Subcutaneous abdominal adipose tissue (tissue), 5 donors: ENCODE results near the gene DYNC2LI1.

Experiments used
- H3K27ac ChIP-seq: one replicate; pipeline ENCODE4 v1.7.0; 2013; ENCODE audit warnings: low read depth, mild to moderate bottlenecking, inconsistent platforms, low read length, moderate library complexity
- H3K27me3 ChIP-seq, 5 donors: one replicate each; pipeline ENCODE4 v1.7.0; 2013; ENCODE audit warnings: low read length in 5 of 5, inconsistent platforms in 1 of 5; ENCODE audit not compliant: control insufficient read depth in 5 of 5, insufficient read depth in 4 of 5
- H3K36me3 ChIP-seq, 5 donors: one replicate each; pipeline ENCODE4 v1.7.0; 2013; ENCODE audit warnings: low read length in 5 of 5; ENCODE audit not compliant: control insufficient read depth in 5 of 5, insufficient read depth in 5 of 5
- H3K4me1 ChIP-seq, 5 donors: one replicate each; pipeline ENCODE4 v1.7.0; 2013; ENCODE audit warnings: low read length in 5 of 5, mild to moderate bottlenecking in 3 of 5, moderate library complexity in 1 of 5; ENCODE audit not compliant: control insufficient read depth in 5 of 5, insufficient read depth in 5 of 5
- H3K4me3 ChIP-seq, 5 donors: one replicate each; pipeline ENCODE4 v1.7.0; 2013; ENCODE audit warnings: low read length in 5 of 5, low read depth in 1 of 5
- H3K9ac ChIP-seq, 5 donors: one replicate each; pipeline ENCODE4 v1.7.0; 2013; ENCODE audit warnings: low read length in 5 of 5, mild to moderate bottlenecking in 4 of 5, moderate library complexity in 3 of 5
- H3K9me3 ChIP-seq, 5 donors: one replicate each; pipeline ENCODE4 v1.7.0; 2013; ENCODE audit warnings: low read length in 5 of 5; ENCODE audit not compliant: control insufficient read depth in 5 of 5
- donor health status: healthy.
- donor health status: healthy.
- donor health status: healthy.
- donor health status: healthy.
- donor health status: healthy.

The DYNC2LI1 gene

GRCh38 chr2:43839776-43840564 is 66.1 kb downstream of the DYNC2LI1 start:
- H3K4me3 ChIP-seq = no peak overlapping the region
- no peaks in the 10 kb centered on the region for H3K36me3 ChIP-seq
- H3K9me3 ChIP-seq = no peaks in the 10 kb centered on the region
- peaks cover 2 to 11% (median 7%) of the 10 kb centered on the region in 5 donors for H3K4me1 ChIP-seq
- no peak overlapping the region for H3K27ac ChIP-seq
- H3K27me3 ChIP-seq = no peaks in the 10 kb centered on the region
- H3K9ac ChIP-seq = no peak overlapping the region

GRCh38 chr2:43840965-43841364 is 67.1 kb downstream of the DYNC2LI1 start:
- Histone ChIP-seq H3K4me3 (no peak overlapping the region), H3K36me3 (no peaks in the 10 kb centered on the region), H3K9ac (no peak overlapping the region), H3K9me3 (no peaks in the 10 kb centered on the region), H3K27me3 (no peaks in the 10 kb centered on the region), H3K4me1 (peaks cover 0 to 11% (median 7%) of the 10 kb centered on the region in 5 donors), H3K27ac (no peak overlapping the region)

- Histone ChIP-seq H3K4me1 (peaks cover 0 to 11% (median 7%) of the 10 kb centered on the region in 5 donors), H3K36me3 (no peaks in the 10 kb centered on the region), H3K27ac (no peak overlapping the region), H3K9ac (no peak overlapping the region), H3K27me3 (no peaks in the 10 kb centered on the region), H3K9me3 (no peaks in the 10 kb centered on the region), H3K4me3 (no peak overlapping the region)
These were observed 68.4 kb downstream of the DYNC2LI1 start for GRCh38 chr2:43841949-43842865.

GRCh38 chr2:43842866-43843226 is 69.0 kb downstream of the DYNC2LI1 start:
- H3K27me3 ChIP-seq = no peaks in the 10 kb centered on the region
- H3K9ac ChIP-seq = no peak overlapping the region
- H3K9me3 ChIP-seq = no peaks in the 10 kb centered on the region
- no peaks in the 10 kb centered on the region for H3K36me3 ChIP-seq
- H3K4me1 ChIP-seq = peaks cover 0 to 11% (median 7%) of the 10 kb centered on the region in 5 donors
- H3K27ac ChIP-seq = no peak overlapping the region
- H3K4me3 ChIP-seq = no peak overlapping the region

- Histone ChIP-seq H3K36me3 (no peaks in the 10 kb centered on the region), H3K9ac (no peak overlapping the region), H3K4me3 (no peak overlapping the region), H3K27ac (no peak overlapping the region), H3K27me3 (no peaks in the 10 kb centered on the region), H3K4me1 (peaks cover 0 to 11% (median 7%) of the 10 kb centered on the region in 5 donors), H3K9me3 (no peaks in the 10 kb centered on the region)
These were observed 71.3 kb downstream of the DYNC2LI1 start for GRCh38 chr2:43845181-43845580.

- no peak overlapping the region for H3K27ac ChIP-seq
These were observed 72.4 kb downstream of the DYNC2LI1 start for GRCh38 chr2:43846140-43846793.

GRCh38 chr2:43848214-43848613 is 74.4 kb downstream of the DYNC2LI1 start:
- H3K9ac ChIP-seq = no peak overlapping the region
- H3K27me3 ChIP-seq = peaks cover 0 to 6% (median 0%) of the 10 kb centered on the region in 5 donors
- H3K27ac ChIP-seq = no peak overlapping the region
- no peaks in the 10 kb centered on the region for H3K36me3 ChIP-seq
- no peaks in the 10 kb centered on the region for H3K4me1 ChIP-seq
- H3K9me3 ChIP-seq = no peaks in the 10 kb centered on the region
- H3K4me3 ChIP-seq = no peak overlapping the region

More at GRCh38 chr2:43846140-43846793, 72.4 kb downstream of the DYNC2LI1 start:
- Histone ChIP-seq H3K9ac (no peak overlapping the region), H3K36me3 (no peaks in the 10 kb centered on the region), H3K4me1 (peaks cover 0 to 5% (median 4%) of the 10 kb centered on the region in 5 donors), H3K9me3 (no peaks in the 10 kb centered on the region), H3K4me3 (no peak overlapping the region), H3K27me3 (no peaks in the 10 kb centered on the region)

- no peak overlapping the region for H3K9ac ChIP-seq
- H3K27ac ChIP-seq = no peak overlapping the region
- H3K27me3 ChIP-seq = peaks cover 0 to 13% (median 10%) of the 10 kb centered on the region in 5 donors
- H3K4me3 ChIP-seq = no peak overlapping the region
- peaks cover 0 to 3% (median 0%) of the 10 kb centered on the region in 5 donors for H3K4me1 ChIP-seq
- H3K36me3 ChIP-seq = no peaks in the 10 kb centered on the region
- H3K9me3 ChIP-seq = no peaks in the 10 kb centered on the region
These were observed 77.5 kb downstream of the DYNC2LI1 start for GRCh38 chr2:43851011-43851980.

- Histone ChIP-seq H3K27ac (no peak overlapping the region), H3K4me1 (peaks cover 0 to 3% (median 0%) of the 10 kb centered on the region in 5 donors), H3K27me3 (peaks cover 0 to 13% (median 10%) of the 10 kb centered on the region in 5 donors), H3K4me3 (no peak overlapping the region), H3K9me3 (no peaks in the 10 kb centered on the region), H3K9ac (no peak overlapping the region), H3K36me3 (no peaks in the 10 kb centered on the region)
These were observed 78.4 kb downstream of the DYNC2LI1 start for GRCh38 chr2:43852196-43852730.
